Neural progenitor cell (in vitro differentiated cells): Measurements from ENCODE around the gene PRKAG3.

Experiments used
- EZH2 ChIP-seq: fragments of 200-600 bp; sonication (generic); IDR thresholded peaks from 2 replicates; pipeline ENCODE4 v1.6.1; 2017; ENCODE audit warnings: antibody characterized with exemption, mild to moderate bottlenecking, moderate library complexity
- TF ChIP-seq, protein P1 (sequence below): fragments of 200-600 bp; sonication (generic); IDR thresholded peaks from 2 replicates; pipeline ENCODE4 v1.5.1; 2017; ENCODE audit warnings: antibody characterized with exemption, mild to moderate bottlenecking

- TF ChIP-seq EZH2, result no peak
- TF ChIP-seq, protein P1, sequence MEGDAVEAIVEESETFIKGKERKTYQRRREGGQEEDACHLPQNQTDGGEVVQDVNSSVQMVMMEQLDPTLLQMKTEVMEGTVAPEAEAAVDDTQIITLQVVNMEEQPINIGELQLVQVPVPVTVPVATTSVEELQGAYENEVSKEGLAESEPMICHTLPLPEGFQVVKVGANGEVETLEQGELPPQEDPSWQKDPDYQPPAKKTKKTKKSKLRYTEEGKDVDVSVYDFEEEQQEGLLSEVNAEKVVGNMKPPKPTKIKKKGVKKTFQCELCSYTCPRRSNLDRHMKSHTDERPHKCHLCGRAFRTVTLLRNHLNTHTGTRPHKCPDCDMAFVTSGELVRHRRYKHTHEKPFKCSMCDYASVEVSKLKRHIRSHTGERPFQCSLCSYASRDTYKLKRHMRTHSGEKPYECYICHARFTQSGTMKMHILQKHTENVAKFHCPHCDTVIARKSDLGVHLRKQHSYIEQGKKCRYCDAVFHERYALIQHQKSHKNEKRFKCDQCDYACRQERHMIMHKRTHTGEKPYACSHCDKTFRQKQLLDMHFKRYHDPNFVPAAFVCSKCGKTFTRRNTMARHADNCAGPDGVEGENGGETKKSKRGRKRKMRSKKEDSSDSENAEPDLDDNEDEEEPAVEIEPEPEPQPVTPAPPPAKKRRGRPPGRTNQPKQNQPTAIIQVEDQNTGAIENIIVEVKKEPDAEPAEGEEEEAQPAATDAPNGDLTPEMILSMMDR, result no peak
These were observed 45.7 kb upstream of the PRKAG3 start for GRCh38 chr2:218877331-218877730.
